HepG2 (cell line): ENCODE measurements around the gene ST8SIA4. TPM values are rescaled to one million over a fixed set of nuclear protein-coding genes. Genes with fewer than 3 reads are reported as not detected.

Experiments used
- ATAC-seq: fragments of 200-7000 bp; cut with Tn5 transposase; 3 replicates; pipeline ENCODE4 v1.9.1; 2020; ENCODE audit warnings: mild to moderate bottlenecking, moderate library complexity
- BruUV-seq: library from RNA; stranded (reverse); fragments of 400-500 nt; replicated peaks from 2 replicates; lab custom pipeline; 2021; lab: Mats Ljungman, UMichigan
- CTCF ChIA-PET: fragments of 300-600 bp; formaldehyde crosslinking; extraction: SDS; loops from one replicate; lab custom pipeline; 2021; ENCODE audit warnings: low total read pairs, inconsistent platforms, low intra/inter-chr PET ratio; lab: Yijun Ruan, JAX
- POLR2A ChIA-PET: fragments of 350-600 bp; sonication (Branson Sonifier 250); formaldehyde crosslinking; loops from one replicate; lab custom pipeline; 2020; ENCODE audit warnings: antibody characterized with exemption, inconsistent platforms; lab: Yijun Ruan, JAX
- DNase-seq: peaks from one replicate; pipeline ENCODE4 v3.0.0-alpha.2; 2015; ENCODE audit warnings: low spot score
- FAIRE-seq: peaks from 3 replicates; lab custom pipeline; 2011; peaks lifted over from hg19 to GRCh38; lab: Jason Lieb, UNC
- H2AFZ ChIP-seq: one replicate; pipeline ENCODE4 v1.6.1; 2011; ENCODE audit warnings: low read length, inconsistent platforms
- H3K27ac ChIP-seq: fragments of 300-600 bp; 3 replicates; pipeline ENCODE4 v1.8.0; 2011; ENCODE audit warnings: mixed run types, mild to moderate bottlenecking, mixed read lengths, low read length, inconsistent platforms; ENCODE audit not compliant: insufficient read depth; ENCODE audit errors: extremely low read length
- H3K27me3 ChIP-seq, 2 experiments: fragments of 200-600 bp in 1 of 2; 2 replicates in 1 of 2; 3 replicates in 1 of 2; pipeline versions ENCODE4 v1.6.0 to v1.8.0; 2011; ENCODE audit warnings: low read length in 2 of 2, mild to moderate bottlenecking in 2 of 2, moderate library complexity in 2 of 2, inconsistent platforms in 1 of 2; ENCODE audit not compliant: insufficient read depth in 2 of 2, control insufficient read depth in 1 of 2
- H3K36me3 ChIP-seq, 2 experiments: fragments of 200-600 bp in 1 of 2; replicated peaks in 1 of 2; 2 replicates in 1 of 2; 3 replicates in 1 of 2; pipeline versions ENCODE4 v1.5.1 to v1.8.0; 2011; ENCODE audit warnings: low read length in 2 of 2, inconsistent platforms in 1 of 2; ENCODE audit not compliant: insufficient read depth in 2 of 2, control insufficient read depth in 1 of 2
- H3K4me1 ChIP-seq: 2 replicates; pipeline ENCODE4 v1.5.1; 2012; ENCODE audit warnings: low read length, inconsistent platforms; ENCODE audit not compliant: insufficient read depth
- H3K4me2 ChIP-seq: 2 replicates; pipeline ENCODE4 v1.6.0; 2011; ENCODE audit warnings: low read depth, low read length, inconsistent platforms
- H3K4me3 ChIP-seq, 3 experiments: fragments of 200-600 bp in 1 of 3; sonication (generic), shearing (Covaris generic) in 1 of 3; replicated peaks in 1 of 3; 2 replicates each; pipeline ENCODE4 v1.5.1; 2011 to 2016; ENCODE audit warnings: low read length in 3 of 3, inconsistent platforms in 2 of 3, low read depth in 2 of 3, mild to moderate bottlenecking in 2 of 3, control low read depth in 1 of 3, mixed read lengths in 1 of 3; ENCODE audit not compliant: insufficient read depth in 1 of 3
- H3K79me2 ChIP-seq: one replicate; pipeline ENCODE4 v1.6.1; 2011; ENCODE audit warnings: low read length, inconsistent platforms; ENCODE audit not compliant: insufficient read depth
- H3K9ac ChIP-seq: 2 replicates; pipeline ENCODE4 v1.6.0; 2011; ENCODE audit warnings: mild to moderate bottlenecking, low read depth, low read length, inconsistent platforms; ENCODE audit not compliant: insufficient read depth
- H3K9me3 ChIP-seq: 2 replicates; pipeline ENCODE4 v1.5.1; 2012; ENCODE audit warnings: mild to moderate bottlenecking, low read length
- H4K20me1 ChIP-seq: 2 replicates; pipeline ENCODE4 v1.6.0; 2011; ENCODE audit warnings: inconsistent platforms, mild to moderate bottlenecking, low read length, moderate library complexity; ENCODE audit not compliant: insufficient read depth
- CC2D1A ChIP-seq: sonication (generic); formaldehyde crosslinking; IDR thresholded peaks from 2 replicates; pipeline ENCODE4 v1.8.1; 2023; ENCODE audit warnings: mild to moderate bottlenecking, missing genetic modification reagents
- JUND ChIP-seq: sonication (generic); formaldehyde crosslinking; IDR thresholded peaks from 2 replicates; pipeline ENCODE4 v1.8.0; 2022; ENCODE audit warnings: mild to moderate bottlenecking, missing genetic modification reagents
- KLF13 ChIP-seq: sonication (generic); formaldehyde crosslinking; IDR thresholded peaks from 2 replicates; pipeline ENCODE4 v1.4.0; 2020; ENCODE audit warnings: mild to moderate bottlenecking, missing genetic modification reagents
- MXI1 ChIP-seq: IDR thresholded peaks from 3 replicates; pipeline ENCODE4 v1.6.1; 2012; ENCODE audit warnings: low read depth, low read length, inconsistent platforms, borderline replicate concordance
- NCOA2 ChIP-seq: sonication (generic); formaldehyde crosslinking; IDR thresholded peaks from 2 replicates; pipeline ENCODE4 v1.8.0; 2022; ENCODE audit warnings: inconsistent platforms
- RBAK ChIP-seq: sonication (generic); formaldehyde crosslinking; IDR thresholded peaks from 2 replicates; pipeline ENCODE4 v1.5.1; 2020; ENCODE audit warnings: mild to moderate bottlenecking, missing genetic modification reagents
- TBL1XR1 ChIP-seq: fragments of 150-350 bp; IDR thresholded peaks from 2 replicates; pipeline ENCODE4 v1.6.1; 2014; ENCODE audit warnings: borderline replicate concordance, low read length; ENCODE audit not compliant: partially characterized antibody
- ZNF34 ChIP-seq: sonication (generic); formaldehyde crosslinking; IDR thresholded peaks from 2 replicates; pipeline ENCODE4 v1.4.0; 2020; ENCODE audit warnings: mild to moderate bottlenecking, missing genetic modification reagents, borderline replicate concordance
- ZNF557 ChIP-seq: sonication (generic); formaldehyde crosslinking; IDR thresholded peaks from 2 replicates; pipeline ENCODE4 v1.4.0; 2020; ENCODE audit warnings: missing genetic modification reagents
- whole genome bisulfite sequencing: methylation state at CpG from one replicate; pipeline ENCODE4 v1.1.6; 2017; ENCODE audit warnings: low lambda C conversion rate; 5-methylcytosine and 5-hydroxymethylcytosine counted together
- in situ Hi-C: cut with HindIII; loops from 2 replicates; pipeline ENCODE4 v1.10.0; 2017; ENCODE audit warnings: low pct_unique_long_range_greater_than_20kb; ENCODE audit not compliant: extremely low pct_ligation_motif_present
- intact Hi-C: fragments of 100-400 bp; cut with micrococcal nuclease; formaldehyde crosslinking; loops from one replicate; pipeline ENCODE4 v1.10.0; 2022; ENCODE audit not compliant: unreplicated experiment
- polyA plus RNA-seq, 8 experiments: library from polyadenylated mRNA; depleted of rRNA in 3 of 8; stranded (reverse) in 7 of 8; unstranded in 1 of 8; fragments of >200 nt; fragmentation: Illumina TruSeq in 4 of 8; extraction: Trizol in 4 of 8; gene quantifications; 2 replicates each; pipeline versions ENCODE4 v1.2.1 to v1.2.3, GENCODE V29; 2011 to 2016; ENCODE audit warnings: low read depth in 4 of 8, missing spikeins in 1 of 8, mixed read lengths in 1 of 8; ENCODE audit not compliant: insufficient read depth in 1 of 8
- total RNA-seq, 5 experiments: library from RNA; depleted of rRNA; stranded (reverse); fragments of >200 nt; fragmentation: Illumina TruSeq; extraction: Trizol; gene quantifications; 2 replicates each; pipeline ENCODE4 v1.2.3, GENCODE V29; 2016; ENCODE audit warnings: low read depth in 1 of 5
- TF ChIP-seq, protein P1 (sequence below): sonication (generic); formaldehyde crosslinking; IDR thresholded peaks from 2 replicates; pipeline ENCODE4 v1.5.1; 2020; ENCODE audit warnings: mild to moderate bottlenecking, moderate library complexity, missing genetic modification reagents
- TF ChIP-seq, protein P2 (sequence below): sonication (generic); formaldehyde crosslinking; IDR thresholded peaks from 2 replicates; pipeline ENCODE4 v1.8.0; 2022; ENCODE audit warnings: missing genetic modification reagents, mild to moderate bottlenecking, borderline replicate concordance
- TF ChIP-seq, protein P3 (sequence below), 2 experiments: sonication (generic) in 1 of 2; formaldehyde crosslinking in 1 of 2; IDR thresholded peaks; 2 replicates each; pipeline versions ENCODE4 v1.4.0 to v1.6.1; 2018 to 2020; ENCODE audit warnings: missing genetic modification reagents in 2 of 2, borderline replicate concordance in 1 of 2, low read depth in 1 of 2, mild to moderate bottlenecking in 1 of 2, missing biosample characterization in 1 of 2
- TF ChIP-seq, protein P4 (sequence below): sonication (generic); formaldehyde crosslinking; IDR thresholded peaks from 2 replicates; pipeline ENCODE4 v1.4.0; 2020; ENCODE audit warnings: missing genetic modification reagents

Gene ST8SIA4
- total and polyA plus RNA-seq, 2 of the 13 experiments (the other 11 are each of a cell fraction or from before 2014, with no cell fraction given): not detected

DNA sequence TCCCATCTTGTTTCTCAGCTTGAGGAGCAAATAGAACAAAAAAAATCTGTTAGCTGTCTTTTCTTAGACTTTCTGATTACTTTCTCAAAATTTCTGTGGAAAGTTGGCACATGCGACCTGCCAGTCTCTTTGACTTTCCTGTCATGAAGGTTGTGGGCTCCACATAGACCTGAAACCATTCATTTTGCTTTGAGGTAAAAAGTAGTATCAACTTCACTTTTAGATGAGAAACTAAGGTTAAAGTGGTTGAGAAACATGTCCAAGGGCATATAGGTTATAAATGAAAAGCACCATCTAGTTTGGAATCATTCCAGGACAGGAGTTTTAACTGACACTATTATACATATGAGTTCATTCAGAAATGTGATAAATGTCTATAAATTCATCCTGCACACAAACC, 42.7 kb downstream of the ST8SIA4 start:
- no peaks in the 10 kb centered on the region for H4K20me1 ChIP-seq
- no peaks in the 10 kb centered on the region for H3K79me2 ChIP-seq
- ChIA-PET CTCF (no interaction called here), POLR2A (no interaction called here)
- intact Hi-C loops: no loop called here
- no peak overlapping the region for H2AFZ ChIP-seq
- no peak overlapping the region for H3K4me3 ChIP-seq
- H3K9me3 ChIP-seq: no peaks in the 10 kb centered on the region
- ATAC-seq: no peak
- H3K9ac ChIP-seq: no peak overlapping the region
- no peak overlapping the region for H3K27ac ChIP-seq
- WGBS: 3% methylated on average over 1 of the region's 1 CpG
- DNase-seq: no peak
- H3K4me2 ChIP-seq: no peak overlapping the region
- no peaks in the 10 kb centered on the region for H3K27me3 ChIP-seq
- TF ChIP-seq KLF13 (CRISPR knock-in tag) (no peak), CC2D1A (CRISPR knock-in tag) (no peak), JUND (CRISPR knock-in tag) (no peak), MXI1 (no peak), TBL1XR1 (no peak), ZNF34 (CRISPR knock-in tag) (no peak), NCOA2 (CRISPR knock-in tag) (no peak), RBAK (CRISPR knock-in tag) (no peak), ZNF557 (CRISPR knock-in tag) (no peak)
- TF ChIP-seq, protein P1, sequence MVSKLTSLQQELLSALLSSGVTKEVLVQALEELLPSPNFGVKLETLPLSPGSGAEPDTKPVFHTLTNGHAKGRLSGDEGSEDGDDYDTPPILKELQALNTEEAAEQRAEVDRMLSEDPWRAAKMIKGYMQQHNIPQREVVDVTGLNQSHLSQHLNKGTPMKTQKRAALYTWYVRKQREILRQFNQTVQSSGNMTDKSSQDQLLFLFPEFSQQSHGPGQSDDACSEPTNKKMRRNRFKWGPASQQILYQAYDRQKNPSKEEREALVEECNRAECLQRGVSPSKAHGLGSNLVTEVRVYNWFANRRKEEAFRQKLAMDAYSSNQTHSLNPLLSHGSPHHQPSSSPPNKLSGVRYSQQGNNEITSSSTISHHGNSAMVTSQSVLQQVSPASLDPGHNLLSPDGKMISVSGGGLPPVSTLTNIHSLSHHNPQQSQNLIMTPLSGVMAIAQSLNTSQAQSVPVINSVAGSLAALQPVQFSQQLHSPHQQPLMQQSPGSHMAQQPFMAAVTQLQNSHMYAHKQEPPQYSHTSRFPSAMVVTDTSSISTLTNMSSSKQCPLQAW (CRISPR knock-in tag): no peak
- TF ChIP-seq, protein P2, sequence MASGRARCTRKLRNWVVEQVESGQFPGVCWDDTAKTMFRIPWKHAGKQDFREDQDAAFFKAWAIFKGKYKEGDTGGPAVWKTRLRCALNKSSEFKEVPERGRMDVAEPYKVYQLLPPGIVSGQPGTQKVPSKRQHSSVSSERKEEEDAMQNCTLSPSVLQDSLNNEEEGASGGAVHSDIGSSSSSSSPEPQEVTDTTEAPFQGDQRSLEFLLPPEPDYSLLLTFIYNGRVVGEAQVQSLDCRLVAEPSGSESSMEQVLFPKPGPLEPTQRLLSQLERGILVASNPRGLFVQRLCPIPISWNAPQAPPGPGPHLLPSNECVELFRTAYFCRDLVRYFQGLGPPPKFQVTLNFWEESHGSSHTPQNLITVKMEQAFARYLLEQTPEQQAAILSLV (CRISPR knock-in tag): no peak
- TF ChIP-seq, protein P3, sequence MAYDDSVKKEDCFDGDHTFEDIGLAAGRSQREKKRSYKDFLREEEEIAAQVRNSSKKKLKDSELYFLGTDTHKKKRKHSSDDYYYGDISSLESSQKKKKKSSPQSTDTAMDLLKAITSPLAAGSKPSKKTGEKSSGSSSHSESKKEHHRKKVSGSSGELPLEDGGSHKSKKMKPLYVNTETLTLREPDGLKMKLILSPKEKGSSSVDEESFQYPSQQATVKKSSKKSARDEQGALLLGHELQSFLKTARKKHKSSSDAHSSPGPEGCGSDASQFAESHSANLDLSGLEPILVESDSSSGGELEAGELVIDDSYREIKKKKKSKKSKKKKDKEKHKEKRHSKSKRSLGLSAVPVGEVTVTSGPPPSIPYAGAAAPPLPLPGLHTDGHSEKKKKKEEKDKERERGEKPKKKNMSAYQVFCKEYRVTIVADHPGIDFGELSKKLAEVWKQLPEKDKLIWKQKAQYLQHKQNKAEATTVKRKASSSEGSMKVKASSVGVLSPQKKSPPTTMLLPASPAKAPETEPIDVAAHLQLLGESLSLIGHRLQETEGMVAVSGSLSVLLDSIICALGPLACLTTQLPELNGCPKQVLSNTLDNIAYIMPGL (CRISPR knock-in tag; IDR thresholded peaks at IDR 0.05; ENCODE audit: borderline replicate concordance in 1 of 2, low read depth in 1 of 2): no peak
- TF ChIP-seq, protein P4, sequence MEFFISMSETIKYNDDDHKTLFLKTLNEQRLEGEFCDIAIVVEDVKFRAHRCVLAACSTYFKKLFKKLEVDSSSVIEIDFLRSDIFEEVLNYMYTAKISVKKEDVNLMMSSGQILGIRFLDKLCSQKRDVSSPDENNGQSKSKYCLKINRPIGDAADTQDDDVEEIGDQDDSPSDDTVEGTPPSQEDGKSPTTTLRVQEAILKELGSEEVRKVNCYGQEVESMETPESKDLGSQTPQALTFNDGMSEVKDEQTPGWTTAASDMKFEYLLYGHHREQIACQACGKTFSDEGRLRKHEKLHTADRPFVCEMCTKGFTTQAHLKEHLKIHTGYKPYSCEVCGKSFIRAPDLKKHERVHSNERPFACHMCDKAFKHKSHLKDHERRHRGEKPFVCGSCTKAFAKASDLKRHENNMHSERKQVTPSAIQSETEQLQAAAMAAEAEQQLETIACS (CRISPR knock-in tag): no peak
- BruUV-seq: no TSS peak
- FAIRE-seq: no peak
- H3K36me3 ChIP-seq: no peaks in the 10 kb centered on the region
- no peaks in the 10 kb centered on the region for H3K4me1 ChIP-seq
- in situ Hi-C loops: no loop called here
